ENCODE measurements around the gene MCM10. TPM values are rescaled to one million over a fixed set of nuclear protein-coding genes. Genes with fewer than 3 reads are reported as not detected.

The MCM10 gene
- total and polyA plus RNA-seq, 9 of the 15 experiments (the other 6 are each of a cell fraction or from before 2014, with no cell fraction given) = 10.4 to 68.1 (median 48.0) TPM

- TF ChIP-seq JUN (IDR thresholded peaks at IDR 0.05; ENCODE audit: borderline replicate concordance, low read depth, low read length) = no peak
- no peak for TF ChIP-seq JUN (CRISPR knock-in tag; IDR thresholded peaks at IDR 0.05; ENCODE audit: borderline replicate concordance)
- TF ChIP-seq THAP12 (CRISPR knock-in tag; IDR thresholded peaks at IDR 0.05) = no peak
- no peak for TF ChIP-seq FOXA3 (CRISPR knock-in tag; conservative IDR thresholded peaks at IDR 0.05 in 1 of 2, IDR thresholded peaks at IDR 0.05 in 1 of 2)
- TF ChIP-seq ZBTB12 (CRISPR knock-in tag; IDR thresholded peaks at IDR 0.05) = no peak
- no peak for TF ChIP-seq KLF6 (CRISPR knock-in tag; IDR thresholded peaks at IDR 0.05; ENCODE audit: borderline replicate concordance)
- no peak for TF ChIP-seq TRIM25 (IDR thresholded peaks at IDR 0.05; ENCODE audit: borderline replicate concordance)
- TF ChIP-seq CBFA2T2 (conservative IDR thresholded peaks at IDR 0.05) = no peak
- no peak for TF ChIP-seq OTX1 (CRISPR knock-in tag; IDR thresholded peaks at IDR 0.05)
- no peak for TF ChIP-seq YY1 (IDR thresholded peaks at IDR 0.05; ENCODE audit: borderline replicate concordance in 1 of 3, control insufficient read depth in 1 of 3, extremely low read depth in 1 of 3, insufficient read depth in 3 of 3, insufficient read length in 1 of 3, insufficient replicate concordance in 2 of 3, low read depth in 1 of 3, low read length in 2 of 3)
- TF ChIP-seq ZNF316 (IDR thresholded peaks at IDR 0.05) = peak; percentile 75
- TF ChIP-seq POLR2AphosphoS5 (IDR thresholded peaks at IDR 0.05; ENCODE audit: control insufficient read depth, insufficient read depth, low read depth, low read length) = no peak
- no peak for TF ChIP-seq CSDE1 (IDR thresholded peaks at IDR 0.05)
- TF ChIP-seq RCOR1 (IDR thresholded peaks at IDR 0.05; ENCODE audit: borderline replicate concordance in 1 of 2, low read depth in 2 of 2, low read length in 2 of 2) = no peak
- TF ChIP-seq HNRNPUL1 (IDR thresholded peaks at IDR 0.05; ENCODE audit: low read length) = no peak
- TF ChIP-seq STAT5B (CRISPR knock-in tag; IDR thresholded peaks at IDR 0.05) = no peak
- TF ChIP-seq RHOXF2B (CRISPR knock-in tag; conservative IDR thresholded peaks at IDR 0.05) = no peak
- TF ChIP-seq BCOR (IDR thresholded peaks at IDR 0.05) = no peak
- no peak for TF ChIP-seq SMARCE1 (IDR thresholded peaks at IDR 0.05)
- TF ChIP-seq CREB5 (CRISPR knock-in tag; IDR thresholded peaks at IDR 0.05) = no peak
These were observed 60.2 kb downstream of the MCM10 start (continued) for GRCh38 chr10:13221572-13221971.

All from K562 (cell line).